GM12878 (cell line): ENCODE data around the gene DOHH. TPM values are rescaled to one million over a fixed set of nuclear protein-coding genes. Genes with fewer than 3 reads are reported as not detected.

ENCODE experiments used
- ATAC-seq: fragments of 200-7000 bp; cut with Tn5 transposase; 3 replicates; pipeline ENCODE4 v1.9.1; 2020; ENCODE audit warnings: mild to moderate bottlenecking, moderate library complexity
- BruUV-seq: library from RNA; stranded (reverse); fragments of 400-500 nt; replicated peaks from 2 replicates; lab custom pipeline; 2021; lab: Mats Ljungman, UMichigan
- CTCF ChIA-PET: fragments of 300-600 bp; sonication (Branson Sonifier 250); formaldehyde crosslinking; extraction: SDS; loops from one replicate; lab custom pipeline; 2021; ENCODE audit warnings: inconsistent platforms; lab: Yijun Ruan, JAX
- POLR2A ChIA-PET: fragments of 350-600 bp; formaldehyde crosslinking; extraction: SDS; loops from one replicate; lab custom pipeline; 2021; ENCODE audit warnings: inconsistent platforms; lab: Charles Lee
- RAD21 ChIA-PET: fragments of 300-600 bp; sonication (Branson Sonifier 250); formaldehyde crosslinking; loops from one replicate; lab custom pipeline; 2023; ENCODE audit warnings: antibody characterized with exemption; ENCODE audit not compliant: unreplicated experiment; lab: Charles Lee
- SMC1A ChIA-PET: fragments of 300-600 bp; sonication (Branson Sonifier 250); formaldehyde crosslinking; loops from one replicate; lab custom pipeline; 2023; ENCODE audit not compliant: unreplicated experiment, uncharacterized antibody; lab: Charles Lee
- DNase-seq: peaks from one replicate; pipeline ENCODE4 v3.0.0-alpha.2; 2011; ENCODE audit warnings: low read depth, low spot score
- FAIRE-seq: peaks from 3 replicates; lab custom pipeline; 2011; peaks lifted over from hg19 to GRCh38; lab: Jason Lieb, UNC
- H2AFZ ChIP-seq: 2 replicates; pipeline ENCODE4 v1.6.0; 2011; ENCODE audit warnings: low read depth, low read length, control low read depth; ENCODE audit not compliant: control insufficient read depth
- H3K27ac ChIP-seq: 2 replicates; pipeline ENCODE4 v1.5.1; 2011; ENCODE audit warnings: control low read depth; ENCODE audit not compliant: control insufficient read depth, insufficient read depth
- H3K27me3 ChIP-seq, 2 experiments: replicated peaks in 1 of 2; 2 replicates each; pipeline versions ENCODE4 v1.6.0 to v1.6.1; 2011; ENCODE audit warnings: low read length in 1 of 2; ENCODE audit not compliant: control insufficient read depth in 2 of 2, insufficient read depth in 2 of 2
- H3K36me3 ChIP-seq, 2 experiments: 2 replicates each; pipeline ENCODE4 v1.5.1; 2011; ENCODE audit warnings: low read length in 1 of 2; ENCODE audit not compliant: control insufficient read depth in 2 of 2, insufficient read depth in 2 of 2
- H3K4me1 ChIP-seq: 2 replicates; pipeline ENCODE4 v1.6.1; 2011; ENCODE audit warnings: mild to moderate bottlenecking, low read length, moderate library complexity, mixed read lengths; ENCODE audit not compliant: control insufficient read depth, insufficient read depth
- H3K4me2 ChIP-seq: 2 replicates; pipeline ENCODE4 v1.6.0; 2011; ENCODE audit warnings: control low read depth; ENCODE audit not compliant: control insufficient read depth, insufficient read depth
- H3K4me3 ChIP-seq: fragments of 200-600 bp; sonication (generic); 2 replicates; pipeline ENCODE4 v1.5.1; 2016
- H3K79me2 ChIP-seq: 2 replicates; pipeline ENCODE4 v1.6.0; 2011; ENCODE audit warnings: low read length; ENCODE audit not compliant: control insufficient read depth, insufficient read depth
- H3K9ac ChIP-seq: 2 replicates; pipeline ENCODE4 v1.8.0; 2011; ENCODE audit warnings: low read length, control low read depth, mixed read lengths; ENCODE audit not compliant: control insufficient read depth, insufficient read depth
- H3K9me3 ChIP-seq: replicated peaks from 3 replicates; pipeline ENCODE4 v1.5.1; 2011; ENCODE audit warnings: mild to moderate bottlenecking, low read length; ENCODE audit not compliant: control insufficient read depth, insufficient read depth
- H4K20me1 ChIP-seq: 2 replicates; pipeline ENCODE4 v1.6.0; 2011; ENCODE audit not compliant: control insufficient read depth, insufficient read depth
- CBX3 ChIP-seq: fragments of 200-600 bp; sonication (generic); IDR thresholded peaks from 2 replicates; pipeline ENCODE4 v1.6.1; 2016; ENCODE audit warnings: low read depth, borderline replicate concordance
- CUX1 ChIP-seq: IDR thresholded peaks from 2 replicates; pipeline ENCODE4 v1.6.1; 2012; ENCODE audit warnings: improper control_type of control experiment, low read depth, low read length; ENCODE audit not compliant: insufficient replicate concordance
- GATAD2B ChIP-seq: fragments of 450-650 bp; conservative IDR thresholded peaks from 2 replicates; pipeline ENCODE4 v1.6.1; 2017; ENCODE audit warnings: low read depth, mild to moderate bottlenecking, moderate library complexity
- IKZF2 ChIP-seq, 2 experiments: fragments of 450-650 bp; IDR thresholded peaks; 2 replicates each; pipeline ENCODE4 v1.6.1; 2017; ENCODE audit warnings: mild to moderate bottlenecking in 2 of 2, moderate library complexity in 2 of 2
- JUNB ChIP-seq: IDR thresholded peaks from 2 replicates; pipeline ENCODE4 v1.6.1; 2016; ENCODE audit warnings: antibody characterized with exemption, mild to moderate bottlenecking
- LARP7 ChIP-seq: fragments of 450-650 bp; IDR thresholded peaks from 2 replicates; pipeline ENCODE4 v1.6.1; 2017; ENCODE audit warnings: mild to moderate bottlenecking
- NKRF ChIP-seq: fragments of 450-650 bp; conservative IDR thresholded peaks from 2 replicates; pipeline ENCODE4 v1.6.1; 2017; ENCODE audit warnings: mild to moderate bottlenecking, moderate library complexity
- SIX5 ChIP-seq: IDR thresholded peaks from 2 replicates; pipeline ENCODE4 v1.6.1; 2011; ENCODE audit warnings: mild to moderate bottlenecking, low read depth, low read length, moderate library complexity; ENCODE audit not compliant: severe bottlenecking
- SMAD1 ChIP-seq: fragments of 450-650 bp; IDR thresholded peaks from 2 replicates; pipeline ENCODE4 v1.6.1; 2018; ENCODE audit warnings: mild to moderate bottlenecking, low read depth; ENCODE audit not compliant: partially characterized antibody
- USF1 ChIP-seq: IDR thresholded peaks from 2 replicates; pipeline ENCODE4 v1.6.1; 2011; ENCODE audit warnings: borderline replicate concordance, low read depth, mild to moderate bottlenecking, moderate library complexity, mixed read lengths, low read length; ENCODE audit not compliant: insufficient read depth; ENCODE audit errors: extremely low read length
- ZBTB11 ChIP-seq: fragments of 450-650 bp; formaldehyde crosslinking; IDR thresholded peaks from 2 replicates; pipeline ENCODE4 v1.5.0; 2022; ENCODE audit warnings: mild to moderate bottlenecking, missing genetic modification characterization
- ZNF622 ChIP-seq: fragments of 450-650 bp; IDR thresholded peaks from 2 replicates; pipeline ENCODE4 v1.6.1; 2017; ENCODE audit warnings: mild to moderate bottlenecking, inconsistent platforms
- WGBS: methylation state at CpG from one replicate; pipeline ENCODE4 v1.1.6; 2016; ENCODE audit warnings: low lambda C conversion rate; ENCODE audit not compliant: insufficient replicate concordance, insufficient coverage; ENCODE audit errors: missing lambda C conversion rate; 5-methylcytosine and 5-hydroxymethylcytosine counted together
- in situ Hi-C: fragments of 300-500 bp; cut with MboI; formaldehyde crosslinking; loops from 9 replicates; pipeline ENCODE4 v1.14.3; 2018; ENCODE audit warnings: mixed read lengths
- intact Hi-C: fragments of 100-400 bp; cut with micrococcal nuclease; formaldehyde crosslinking; loops from one replicate; pipeline ENCODE4 v1.14.2; 2022; ENCODE audit not compliant: unreplicated experiment
- polyA plus RNA-seq, 11 experiments: library from polyadenylated mRNA; depleted of rRNA in 4 of 11; unstranded in 6 of 11; stranded (reverse) in 5 of 11; fragments of >200 nt; fragmentation: Nextera tagmentation in 4 of 11; fragmentation: Illumina TruSeq in 1 of 11; extraction: Ambion mirVana in 4 of 11; extraction: Trizol in 1 of 11; gene quantifications; 1 replicate in 1 of 11; 2 replicates in 10 of 11; pipeline versions ENCODE4 v1.2.1 to v1.2.3, GENCODE V29; 2011 to 2016; ENCODE audit warnings: inconsistent platforms in 2 of 11, missing spikeins in 2 of 11, low read depth in 1 of 11
- total RNA-seq, 4 experiments: library from RNA; depleted of rRNA in 3 of 4; stranded (reverse); fragments of >200 nt in 3 of 4; fragmentation: Illumina TruSeq in 1 of 4; extraction: Trizol in 1 of 4; gene quantifications; 2 replicates each; pipeline versions ENCODE4 v1.2.1 to v1.2.3, GENCODE V29; 2013 to 2021

The DOHH gene
- total and polyA plus RNA-seq, 10 of the 15 experiments (the other 5 are each of a cell fraction or from before 2014, with no cell fraction given): 0.11 to 28.6 (median 11.7) TPM

- 9% methylated on average over 21 of the region's 22 CpGs for WGBS
- no TSS peak for BruUV-seq
- TF ChIP-seq USF1 (no peak), CUX1 (no peak), ZBTB11 (CRISPR knock-in tag) (no peak), SMAD1 (no peak), LARP7 (no peak), ZNF622 (no peak), IKZF2 (IDR thresholded peaks at IDR 0.05) (no peak), GATAD2B (no peak), SIX5 (no peak), CBX3 (no peak), JUNB (no peak), NKRF (no peak)
These were observed 42.8 kb downstream of the DOHH start for GRCh38 chr19:3457528-3458228.

More at GRCh38 chr19:3457528-3458228, 42.8 kb downstream of the DOHH start:
- H3K4me2 ChIP-seq: no peak overlapping the region
- in situ Hi-C loops (no loop called here), intact Hi-C loops (no loop called here)
- H3K27ac ChIP-seq: no peak overlapping the region
- CTCF ChIA-PET: no interaction called here
- RAD21 ChIA-PET: no interaction called here
- no peaks in the 10 kb centered on the region for H3K9me3 ChIP-seq
- no peak overlapping the region for H3K9ac ChIP-seq
- ATAC-seq (no peak; the same call in 2 of the 3 replicates), DNase-seq (no peak), FAIRE-seq (no peak)
- no peaks in the 10 kb centered on the region for H4K20me1 ChIP-seq
- no peak overlapping the region for H2AFZ ChIP-seq
- SMC1A ChIA-PET: no interaction called here
- H3K27me3 ChIP-seq: no peaks in the 10 kb centered on the region
- H3K4me1 ChIP-seq: no peaks in the 10 kb centered on the region
- H3K79me2 ChIP-seq: no peaks in the 10 kb centered on the region
- POLR2A ChIA-PET: no interaction called here
- no peak overlapping the region for H3K4me3 ChIP-seq
- H3K36me3 ChIP-seq: peaks cover 10 to 27% of the 10 kb centered on the region in 2 experiments; a peak in 3 of 4 replicates
